GM19463 (cell line): ENCODE data around the gene TES.

Experiments
- ATAC-seq: cut with Tn5 transposase; IDR thresholded peaks from one replicate; pipeline ENCODE4 v1.9.1; 2021; ENCODE audit warnings: mild to moderate bottlenecking, moderate library complexity; ENCODE audit not compliant: unreplicated experiment

The TES gene

DNA sequence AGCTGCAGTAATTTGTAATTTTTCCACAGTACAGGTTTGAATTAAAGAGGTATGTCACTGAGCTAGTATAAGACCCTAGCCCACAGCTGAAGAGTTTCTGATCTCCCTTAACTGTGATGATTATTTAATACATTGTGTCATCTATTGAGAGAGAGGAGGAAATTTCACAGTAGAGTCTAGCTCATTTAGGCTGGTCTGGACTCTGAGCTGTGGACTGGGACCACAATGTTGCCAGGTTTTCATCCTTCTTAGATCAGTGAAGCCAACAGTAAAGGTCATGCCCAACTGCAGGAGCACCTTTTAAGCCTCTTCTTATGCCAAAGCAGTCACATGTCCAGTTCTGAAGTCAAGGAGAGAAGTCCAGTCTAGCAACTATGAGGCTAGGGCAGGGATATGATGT is 8.9 kb downstream of the TES start:
- ATAC-seq = no peak

GRCh38 chr7:116219834-116220233 is 9.5 kb downstream of the TES start:
- ATAC-seq = no peak

- ATAC-seq = no peak
These were observed 12.2 kb downstream of the TES start for GRCh38 chr7:116222501-116222900.

- no peak for ATAC-seq
These were observed 13.2 kb downstream of the TES start for GRCh38 chr7:116223588-116223987.

GRCh38 chr7:116224492-116225098 is 14.3 kb downstream of the TES start:
- peak; percentile 51 for ATAC-seq

DNA sequence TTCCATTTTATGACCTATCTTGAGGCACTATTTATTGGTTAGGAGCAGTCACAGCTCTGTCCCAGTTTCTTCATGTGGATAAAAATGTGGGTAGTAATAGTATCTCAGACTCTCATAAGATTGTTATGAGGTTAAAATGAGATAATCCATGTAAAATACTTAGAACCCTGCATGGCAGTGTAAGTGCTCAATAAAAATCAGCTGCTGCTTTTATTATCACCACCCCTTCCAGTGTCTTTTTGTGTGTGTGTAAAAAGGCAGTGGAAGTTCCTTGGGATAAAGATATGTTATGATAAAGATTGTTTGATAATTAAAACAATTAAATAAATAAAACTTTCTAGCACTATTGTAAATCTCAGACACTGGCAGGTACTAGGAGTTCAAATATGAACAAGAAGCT is 15.5 kb downstream of the TES start:
- ATAC-seq = no peak

- ATAC-seq = no peak
These were observed 16.3 kb downstream of the TES start for GRCh38 chr7:116226664-116227063.

DNA sequence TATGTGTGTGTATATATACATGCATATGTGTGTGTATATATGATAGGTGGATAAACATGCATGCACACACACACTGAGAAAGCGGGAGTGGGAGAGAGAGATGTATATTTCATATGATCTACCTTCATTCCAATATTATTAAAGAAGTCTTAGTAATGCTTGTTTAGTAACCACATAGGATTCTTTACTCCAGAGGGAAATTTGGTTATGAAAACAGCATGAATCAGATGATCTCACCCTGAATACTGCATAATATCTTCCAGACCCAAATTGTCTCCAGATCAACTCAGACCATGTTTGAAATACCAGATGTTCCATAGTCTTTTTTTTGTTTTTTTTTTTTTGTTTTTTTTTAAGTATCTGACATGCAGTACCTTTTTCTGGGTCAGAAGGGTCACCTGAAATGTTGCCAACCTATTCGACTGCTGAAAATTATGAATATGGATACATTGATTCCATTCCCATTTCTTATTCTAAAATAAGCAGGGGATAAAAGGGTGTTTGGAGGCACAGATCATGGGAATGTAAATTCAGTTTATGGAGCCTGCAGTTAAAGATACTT is 17.4 kb downstream of the TES start:
- ATAC-seq = no peak

DNA sequence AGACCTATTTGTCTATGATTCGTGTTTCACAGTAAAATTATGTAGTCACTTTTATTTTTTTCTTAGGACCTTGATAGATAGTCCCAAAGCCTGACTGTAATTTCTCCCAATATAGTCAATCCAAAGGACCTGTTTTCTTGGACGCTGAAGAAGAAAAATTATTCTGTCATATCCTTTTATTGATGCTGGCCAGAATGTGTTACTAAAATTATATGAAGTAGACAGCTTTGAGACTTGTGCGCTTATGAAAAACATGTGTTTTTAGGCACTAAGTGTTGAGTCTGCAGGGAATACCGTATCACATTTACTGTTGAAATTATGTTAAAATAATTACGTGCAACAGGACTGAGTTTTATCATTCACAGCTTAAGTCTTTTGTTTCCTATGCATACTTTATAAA is 17.9 kb downstream of the TES start:
- ATAC-seq = no peak

- ATAC-seq = peak; percentile 44
These were observed 19.0 kb downstream of the TES start for GRCh38 chr7:116229366-116229765.

GRCh38 chr7:116230191-116231005 is 20.1 kb downstream of the TES start:
- ATAC-seq = no peak

DNA sequence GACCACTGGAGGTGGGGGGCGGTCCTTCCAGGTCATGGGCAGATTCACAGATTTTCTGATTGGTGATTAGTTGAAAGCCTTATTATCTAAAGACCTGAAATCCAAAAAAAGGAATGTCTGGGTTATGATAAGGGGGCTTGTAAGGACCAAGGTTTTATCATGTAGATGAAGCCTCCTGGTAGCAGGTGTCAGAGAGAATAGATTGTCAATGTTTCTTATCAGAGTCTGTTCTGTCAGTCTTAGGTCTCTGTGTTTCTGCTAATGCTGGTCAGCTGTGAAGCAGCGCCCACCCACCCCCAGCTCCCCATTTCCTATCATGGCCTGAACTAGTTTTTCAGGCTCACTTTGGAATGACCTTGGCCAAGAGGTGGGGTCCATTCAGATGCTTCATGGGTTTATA is 21.2 kb downstream of the TES start:
- ATAC-seq = no peak

DNA sequence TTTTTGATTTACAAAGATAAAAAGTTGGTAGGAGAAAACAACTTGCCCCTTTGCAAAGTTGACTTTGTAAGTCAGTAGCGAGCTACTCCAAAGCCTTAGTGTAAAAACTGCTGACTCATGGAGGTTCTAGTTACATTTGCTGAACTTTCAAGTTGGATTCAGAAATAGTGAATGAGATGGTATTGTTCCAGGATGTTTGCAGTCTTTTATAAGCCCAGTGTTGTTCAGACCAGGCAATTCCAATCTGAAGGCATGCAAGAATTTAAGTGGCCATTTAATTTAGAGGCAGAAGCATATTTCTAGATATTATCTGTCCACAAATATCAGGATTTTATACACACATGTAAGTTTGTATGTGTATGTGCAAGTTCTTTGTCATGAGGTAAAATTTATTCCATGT is 21.6 kb downstream of the TES start:
- ATAC-seq = no peak

GRCh38 chr7:116232350-116232749 is 22.0 kb downstream of the TES start:
- no peak for ATAC-seq

DNA sequence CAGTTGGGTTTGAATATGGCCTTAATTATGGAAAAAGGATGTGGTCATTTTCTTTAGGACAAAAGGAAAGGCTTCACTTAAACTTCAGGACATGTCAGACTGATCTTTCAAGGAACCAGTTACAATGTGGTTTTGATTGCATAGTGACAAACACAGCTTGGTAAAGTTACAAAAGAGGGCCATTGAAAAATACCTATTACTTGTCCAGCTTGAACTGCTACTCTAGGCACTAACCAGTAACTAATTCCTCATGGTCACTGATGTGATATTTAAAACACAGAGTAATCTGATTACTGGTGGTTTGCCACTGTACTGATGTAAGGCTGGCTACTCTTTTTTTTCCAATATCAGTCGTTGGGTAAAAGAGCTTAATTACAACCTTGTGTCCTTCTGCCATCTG is 22.6 kb downstream of the TES start:
- ATAC-seq = no peak

- no peak for ATAC-seq
These were observed 24.3 kb downstream of the TES start for GRCh38 chr7:116234517-116235200.

- ATAC-seq = no peak
These were observed 25.0 kb downstream of the TES start for GRCh38 chr7:116235380-116235779.

DNA sequence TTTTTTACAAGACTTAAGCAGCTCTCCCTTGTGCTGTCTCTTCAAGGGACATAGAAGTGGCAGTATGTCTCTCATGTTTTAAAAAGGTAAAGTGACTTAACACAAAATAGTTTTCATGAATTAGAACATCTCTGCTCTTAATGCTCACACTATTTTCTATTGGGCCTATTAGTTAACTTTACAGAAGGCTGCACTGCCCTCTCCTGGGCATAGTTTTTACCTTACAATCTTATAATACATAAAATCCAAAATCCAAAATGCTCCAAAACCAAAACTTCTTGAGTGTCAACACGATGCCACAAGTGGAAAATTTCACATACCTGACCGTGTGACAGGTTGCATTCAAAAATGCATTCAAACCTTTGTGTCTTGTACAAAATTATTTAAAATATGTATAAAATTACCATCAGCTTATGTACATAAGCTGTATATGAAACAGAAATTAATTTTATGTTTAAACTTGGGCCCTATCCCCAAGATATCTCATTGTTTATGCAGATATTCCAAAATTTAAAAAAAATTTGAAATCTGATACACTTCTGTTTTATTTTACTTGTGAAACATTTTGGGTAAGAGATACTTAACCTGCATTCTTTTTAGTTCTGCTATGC is 25.8 kb downstream of the TES start:
- ATAC-seq = no peak

DNA sequence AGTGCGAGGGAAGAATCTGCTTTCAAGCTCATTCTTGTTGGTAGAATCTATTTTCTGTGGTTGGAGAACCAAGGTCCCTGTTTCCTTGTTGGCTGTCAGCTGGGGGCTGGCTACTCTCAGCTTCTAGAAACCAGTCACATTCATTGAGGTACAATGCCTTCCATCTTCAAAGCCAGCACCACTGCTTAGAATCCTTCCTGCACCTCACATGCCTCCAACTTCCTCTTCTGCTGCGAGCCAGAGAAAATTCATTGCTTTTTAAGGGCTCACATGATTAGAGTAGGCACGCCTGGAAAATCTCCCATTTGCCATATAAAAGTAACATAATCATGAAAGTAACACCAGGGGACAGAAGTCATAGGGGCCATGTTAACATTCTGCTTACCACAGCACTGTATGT is 28.7 kb downstream of the TES start:
- no peak for ATAC-seq

GRCh38 chr7:116239434-116239833 is 29.1 kb downstream of the TES start:
- no peak for ATAC-seq

DNA sequence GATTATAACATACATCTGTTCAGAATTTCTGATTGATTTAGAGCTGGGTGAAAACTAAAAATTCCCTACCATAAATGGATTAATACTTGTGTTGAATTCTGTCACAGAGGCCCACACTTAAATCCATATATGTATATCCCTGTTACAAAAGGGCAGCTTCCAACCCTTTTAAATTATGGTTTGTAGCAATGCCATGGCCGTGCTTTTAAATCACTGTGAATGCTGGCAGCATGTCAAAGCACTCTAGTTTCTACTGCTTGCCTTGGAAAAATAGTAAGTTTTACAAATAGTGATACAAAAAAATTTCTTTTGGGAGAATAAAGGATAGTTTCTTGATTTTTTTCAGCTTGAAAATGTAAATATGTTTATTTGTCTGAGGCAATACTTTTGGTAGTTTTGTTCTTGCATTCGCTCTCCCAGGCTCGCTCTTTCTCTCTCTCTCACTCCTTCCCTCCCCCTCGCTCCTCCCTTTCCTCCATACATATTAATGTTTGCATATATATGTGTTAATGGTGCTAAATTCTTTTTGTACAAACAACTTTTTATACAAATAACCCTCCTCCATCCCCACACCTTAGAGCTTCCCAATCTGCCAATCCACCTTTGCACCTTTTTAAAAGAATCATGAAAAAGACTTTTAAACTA is 29.8 kb downstream of the TES start:
- ATAC-seq = no peak
